ENCODE data around the gene GAPT. TPM values are rescaled to one million over a fixed set of nuclear protein-coding genes. Genes with fewer than 3 reads are reported as not detected.
"Not testable (repeated sequence)": the region's sequence is repeated elsewhere in the genome, so short reads cannot be mapped to it uniquely, and the experiment has no call there.

The GAPT gene
- polyA plus RNA-seq, 3 donors = 0.92 to 1.6 (median 1.1) TPM

DNA sequence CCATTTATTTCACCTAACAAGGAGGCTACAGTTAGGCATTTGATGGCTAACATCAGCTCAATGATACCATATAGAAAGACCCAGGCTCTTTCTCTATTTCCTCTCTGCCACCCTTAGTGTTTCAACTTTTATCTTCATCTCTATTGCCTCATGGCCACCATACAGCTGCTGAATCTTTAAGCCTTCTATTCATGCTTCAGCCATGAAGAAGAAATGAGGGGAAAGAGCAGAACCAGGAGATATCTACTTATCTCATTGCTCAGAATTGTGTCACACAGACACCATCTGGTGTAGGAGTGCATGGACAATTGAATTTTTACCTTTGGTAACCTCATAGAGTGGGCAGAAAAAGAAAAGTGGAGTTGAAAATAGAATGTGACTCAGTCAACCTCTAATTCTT is 6.7 kb downstream of the GAPT start:
- DNase-seq (ENCODE audit: extremely low read depth in 1 of 11, low read depth in 9 of 11, low spot score in 4 of 11) = no peak

DNA sequence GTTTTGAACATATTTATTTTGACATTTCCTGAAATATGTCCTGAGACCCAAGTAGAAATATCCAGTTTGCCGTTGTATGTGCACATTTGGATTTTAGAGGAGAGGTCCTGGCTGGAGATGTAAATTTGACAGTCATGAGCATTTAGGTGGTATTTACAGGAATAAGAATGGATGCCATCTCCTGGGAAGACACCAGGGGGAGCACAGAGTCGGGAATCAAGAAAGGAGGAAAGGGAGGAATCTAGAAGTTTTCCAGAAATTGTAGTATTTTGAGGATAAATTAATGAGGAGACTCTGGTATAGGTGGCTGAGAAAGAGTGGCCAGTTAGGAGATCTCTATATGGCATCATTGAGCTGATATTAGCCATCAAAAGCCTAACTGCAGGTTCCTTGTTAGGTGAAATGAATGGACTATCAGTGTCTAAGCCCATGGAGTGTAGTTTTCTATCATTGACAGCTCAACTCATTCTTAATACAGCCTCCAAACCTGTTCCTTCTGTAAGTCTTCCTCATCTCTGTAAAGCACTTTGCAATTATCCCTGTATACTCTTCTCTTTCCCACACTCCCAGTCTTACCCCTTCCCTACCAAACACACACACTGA is 7.2 kb downstream of the GAPT start:
- peak in 8 of 11 donors; percentile 4 to 26 (median 16) for DNase-seq (ENCODE audit: extremely low read depth in 1 of 11, low read depth in 9 of 11, low spot score in 4 of 11)

GRCh38 chr5:58499231-58499630 is 8.0 kb downstream of the GAPT start:
- DNase-seq (ENCODE audit: extremely low read depth in 1 of 11, low read depth in 9 of 11, low spot score in 4 of 11) = no peak

GRCh38 chr5:58499941-58500340 is 8.7 kb downstream of the GAPT start:
- no peak for DNase-seq (ENCODE audit: extremely low read depth in 1 of 11, low read depth in 9 of 11, low spot score in 4 of 11)

DNA sequence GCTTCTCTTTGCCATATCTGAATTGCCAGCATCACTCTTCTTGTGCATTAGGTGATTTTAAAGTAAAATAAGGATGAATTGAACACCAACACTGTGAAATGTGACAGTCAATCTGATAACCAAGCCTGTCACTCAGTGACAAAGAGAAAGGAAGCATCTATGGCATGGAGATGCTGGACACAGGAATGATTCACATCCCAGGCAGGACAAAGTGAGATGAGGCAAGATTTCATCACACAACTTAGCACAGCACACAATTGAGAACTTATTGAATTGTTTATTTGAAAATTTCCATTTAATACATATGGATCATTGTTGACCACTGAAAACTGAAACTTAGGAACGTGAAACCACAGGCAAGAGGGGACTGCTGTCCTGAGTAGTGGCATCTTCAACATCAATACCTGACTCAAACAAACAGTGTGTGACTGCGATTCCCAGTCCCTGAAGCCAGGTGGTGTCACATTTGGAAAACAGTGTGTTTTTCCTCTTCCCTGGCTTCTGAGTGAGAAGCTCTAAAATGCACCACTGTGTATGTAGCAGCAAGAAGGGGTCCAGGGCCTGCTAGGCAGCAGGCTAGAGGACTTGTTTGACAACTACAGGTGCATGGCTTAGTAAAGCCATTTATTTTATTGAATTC is 10.7 kb downstream of the GAPT start:
- DNase-seq (ENCODE audit: extremely low read depth in 1 of 11, low read depth in 9 of 11, low spot score in 4 of 11) = no peak

DNA sequence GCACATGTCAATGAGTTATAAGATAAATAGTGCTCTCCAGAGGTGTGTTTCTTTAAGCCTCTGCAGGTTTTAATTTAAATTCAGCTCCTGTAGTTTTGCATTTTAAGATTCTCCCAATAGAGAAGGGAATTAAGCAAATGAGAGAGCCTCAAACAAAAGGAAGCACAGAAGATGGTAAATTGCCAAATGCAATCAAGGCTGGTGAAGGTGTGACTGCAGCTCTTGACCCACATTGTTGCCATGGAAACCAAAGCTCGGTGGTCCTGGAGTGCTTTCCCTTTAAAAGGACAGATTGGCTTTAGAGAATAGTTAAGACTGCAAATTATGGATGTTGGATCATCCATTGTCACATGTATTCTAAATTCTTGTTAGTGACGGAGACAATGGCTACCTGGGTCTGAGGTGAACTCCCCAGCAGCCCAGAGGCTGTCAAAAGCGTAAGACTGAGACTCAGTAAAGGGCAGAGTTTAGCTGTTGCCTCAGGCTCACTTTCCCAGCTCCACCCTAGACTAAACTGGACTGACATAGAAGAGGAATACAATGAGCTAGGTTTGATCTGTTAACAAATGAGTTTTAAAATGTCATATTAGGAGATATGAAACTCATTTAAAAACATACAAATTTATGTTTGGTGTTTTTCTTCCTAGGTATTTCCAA is 12.3 kb downstream of the GAPT start:
- no peak for DNase-seq (ENCODE audit: extremely low read depth in 1 of 11, low read depth in 9 of 11, low spot score in 4 of 11)

DNA sequence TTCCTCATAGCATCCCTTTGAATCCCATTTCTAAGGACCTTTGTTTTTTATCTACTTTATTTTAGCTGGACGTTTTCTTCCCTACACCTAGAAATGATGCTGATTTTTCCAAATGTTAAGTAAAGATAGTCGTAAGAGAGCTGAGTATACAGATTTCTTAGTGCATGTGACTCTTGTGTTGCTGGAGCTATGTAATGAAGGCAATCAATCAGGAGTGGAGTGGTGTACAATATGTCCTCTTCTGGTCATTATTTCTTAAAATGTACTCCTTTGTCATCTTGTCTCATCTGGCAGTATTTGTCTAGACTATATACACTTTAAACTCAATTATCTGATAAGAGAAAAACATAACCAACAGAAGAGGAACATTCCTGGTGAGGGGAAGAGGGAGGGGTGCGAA is 13.5 kb downstream of the GAPT start:
- DNase-seq (ENCODE audit: extremely low read depth in 1 of 11, low read depth in 9 of 11, low spot score in 4 of 11) = no peak

- DNase-seq (ENCODE audit: extremely low read depth in 1 of 11, low read depth in 9 of 11, low spot score in 4 of 11) = no peak
Observed at GRCh38 chr5:58505502-58505901, 14.3 kb downstream of the GAPT start.

- no peak for DNase-seq (ENCODE audit: extremely low read depth in 1 of 11, low read depth in 9 of 11, low spot score in 4 of 11)
Observed at GRCh38 chr5:58505971-58506640, 14.9 kb downstream of the GAPT start.

DNA sequence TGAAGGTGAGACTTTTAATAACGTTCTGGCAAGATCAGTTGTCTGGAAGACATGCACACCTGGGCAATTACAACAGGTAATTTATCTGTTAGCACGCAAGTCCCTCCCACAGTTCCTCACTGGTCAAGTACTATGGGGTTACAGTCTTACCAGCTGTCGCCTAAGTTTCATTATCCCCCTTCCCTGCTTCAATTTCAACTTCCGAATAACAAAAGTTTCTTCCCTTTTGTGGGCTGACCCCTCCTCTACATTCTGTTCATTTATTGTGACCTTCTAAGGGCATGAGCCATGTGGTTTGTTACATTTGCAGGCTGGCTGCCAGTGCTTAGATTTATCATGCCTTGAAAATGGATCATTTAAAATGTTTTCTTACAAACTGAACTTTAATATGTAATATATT is 16.5 kb downstream of the GAPT start:
- peak in 1 of 11 donors; percentile 2 for DNase-seq (ENCODE audit: extremely low read depth in 1 of 11, low read depth in 9 of 11, low spot score in 4 of 11)

DNA sequence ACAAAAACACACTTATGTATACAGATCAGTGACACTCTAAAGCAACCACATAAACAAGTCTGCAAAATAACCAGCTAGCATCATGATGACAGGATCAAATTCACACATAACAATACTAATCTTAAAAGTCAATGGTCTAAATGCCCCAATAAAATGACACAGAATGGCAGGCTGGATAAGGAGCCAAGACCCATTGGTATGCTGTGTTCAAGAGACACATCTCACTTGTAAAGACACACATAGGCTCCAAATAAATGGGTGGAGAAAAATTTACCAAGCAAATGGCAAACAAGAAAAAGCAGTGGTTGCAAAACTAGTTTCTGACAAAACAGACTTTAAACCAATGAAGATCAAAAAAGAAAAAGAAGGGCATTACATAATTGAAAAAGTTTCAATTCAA is 26.0 kb downstream of the GAPT start:
- no peak for DNase-seq (ENCODE audit: extremely low read depth in 1 of 11, low read depth in 9 of 11, low spot score in 4 of 11)

DNA sequence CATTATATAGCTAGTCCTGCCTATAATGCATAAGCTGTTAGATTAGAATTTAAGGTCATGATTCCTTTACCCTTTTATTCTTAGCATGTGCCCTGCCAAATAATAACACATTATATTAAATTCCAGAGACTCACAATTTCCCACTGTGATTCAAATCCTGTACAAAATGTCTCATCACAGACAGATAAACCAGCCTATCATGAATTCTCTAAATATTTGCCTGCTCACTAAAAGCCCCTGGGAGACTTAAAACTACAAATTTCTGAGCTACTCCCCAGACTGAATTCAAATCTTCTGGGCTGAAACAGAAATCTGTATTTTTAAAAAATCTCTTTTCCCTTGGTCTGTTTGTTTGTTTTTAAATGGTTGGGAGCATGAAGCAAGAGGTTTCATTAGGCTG is 32.7 kb downstream of the GAPT start:
- DNase-seq (ENCODE audit: extremely low read depth in 1 of 11, low read depth in 9 of 11, low spot score in 4 of 11) = no peak

GRCh38 chr5:58524571-58524970 is 33.3 kb downstream of the GAPT start:
- no peak for DNase-seq (ENCODE audit: extremely low read depth in 1 of 11, low read depth in 9 of 11, low spot score in 4 of 11)

- no peak for DNase-seq (ENCODE audit: extremely low read depth in 1 of 11, low read depth in 9 of 11, low spot score in 4 of 11)
Observed at GRCh38 chr5:58530942-58531490, 39.8 kb downstream of the GAPT start.

DNA sequence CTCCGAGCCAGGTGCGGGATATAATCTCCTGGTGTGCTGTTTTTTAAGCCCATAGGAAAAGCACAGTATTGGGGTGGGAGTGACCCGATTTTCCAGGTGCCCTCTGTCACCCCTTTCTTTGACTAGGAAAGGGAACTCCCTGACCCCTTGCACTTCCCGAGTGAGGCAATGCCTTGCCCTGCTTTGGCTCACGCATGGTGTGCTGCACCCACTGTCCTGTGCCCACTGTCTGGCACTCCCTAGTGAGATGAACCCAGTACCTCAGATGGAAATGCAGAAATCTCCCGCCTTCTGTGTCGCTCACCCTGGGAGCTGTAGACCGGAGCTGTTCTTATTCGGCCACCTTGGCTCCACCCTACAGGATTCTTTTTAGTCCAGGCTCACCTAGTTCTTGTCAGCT is 50.7 kb downstream of the GAPT start:
- DNase-seq (ENCODE audit: extremely low read depth in 1 of 11, low read depth in 9 of 11, low spot score in 4 of 11) = not testable (repeated sequence)

- DNase-seq (ENCODE audit: extremely low read depth in 1 of 11, low read depth in 9 of 11, low spot score in 4 of 11) = no peak
Observed at GRCh38 chr5:58542709-58543108, 51.5 kb downstream of the GAPT start.

DNA sequence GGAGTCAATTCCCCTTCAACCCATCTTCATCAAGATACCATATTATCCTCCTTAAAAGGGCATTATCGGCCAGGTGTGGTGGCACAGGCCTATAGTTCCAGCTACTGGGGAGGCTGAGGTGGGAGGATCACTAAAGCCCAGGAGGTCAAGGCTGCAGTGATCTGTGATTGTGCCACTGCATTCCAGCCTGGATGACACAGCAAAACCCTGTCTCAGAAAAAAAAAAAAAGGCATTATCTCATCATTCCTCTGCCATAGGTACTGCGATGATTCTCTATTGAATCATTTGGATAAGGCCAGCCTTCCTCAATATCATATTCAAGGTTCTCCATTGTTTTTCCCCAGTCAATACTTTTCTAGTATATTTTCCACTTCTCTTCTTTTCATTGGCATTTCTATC is 52.5 kb downstream of the GAPT start:
- no peak for DNase-seq (ENCODE audit: extremely low read depth in 1 of 11, low read depth in 9 of 11, low spot score in 4 of 11)

DNA sequence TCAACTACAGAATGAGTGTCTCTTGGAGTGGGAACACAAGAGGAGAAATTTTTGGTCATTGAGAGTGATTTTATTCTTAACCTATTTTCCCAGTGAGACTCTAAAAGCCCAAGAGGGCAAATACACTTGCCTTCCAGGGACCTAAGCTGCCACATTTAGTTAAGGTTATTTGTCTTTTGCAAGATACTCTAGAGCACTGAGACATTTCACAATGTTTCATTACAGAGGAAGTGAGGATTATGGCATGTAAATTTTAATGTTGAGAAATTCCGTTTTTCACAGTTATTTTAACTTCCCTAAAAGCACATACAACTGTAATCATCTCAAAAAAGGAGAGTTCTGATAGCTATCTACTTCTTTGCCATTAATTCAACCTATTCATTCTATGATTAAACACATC is 53.0 kb downstream of the GAPT start:
- no peak for DNase-seq (ENCODE audit: extremely low read depth in 1 of 11, low read depth in 9 of 11, low spot score in 4 of 11)

DNA sequence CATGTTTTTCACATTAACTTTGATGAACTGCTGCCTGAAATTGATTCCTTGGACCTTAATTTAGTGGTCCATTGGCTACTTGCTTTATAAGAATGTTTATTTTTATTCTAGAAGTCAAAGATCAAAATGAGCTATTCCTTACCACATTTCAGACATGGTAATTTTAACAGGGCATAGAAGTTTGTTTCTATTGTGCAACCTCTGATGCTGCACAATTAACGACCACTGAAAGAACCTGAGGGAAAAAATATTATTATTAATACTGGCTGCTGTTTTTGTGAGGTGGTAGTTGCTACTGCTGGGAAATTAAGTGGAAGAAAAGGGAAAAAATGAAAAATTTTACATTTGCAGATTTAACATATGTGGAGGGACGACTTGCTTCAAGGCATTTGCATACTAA is 53.7 kb downstream of the GAPT start:
- no peak for DNase-seq (ENCODE audit: extremely low read depth in 1 of 11, low read depth in 9 of 11, low spot score in 4 of 11)

- no peak for DNase-seq (ENCODE audit: extremely low read depth in 1 of 11, low read depth in 9 of 11, low spot score in 4 of 11)
Observed at GRCh38 chr5:58545912-58546311, 54.7 kb downstream of the GAPT start.

Data from renal cortex interstitium (tissue), 11 donors.